H1 (cell line): ENCODE measurements around the gene DYNC1I1. TPM values are rescaled to one million over a fixed set of nuclear protein-coding genes. Genes with fewer than 3 reads are reported as not detected.

Experiments
- CTCF ChIA-PET: fragments of 300-600 bp; sonication (Branson Sonifier 250); formaldehyde crosslinking; loops from one replicate; lab custom pipeline; 2021; ENCODE audit not compliant: partially characterized antibody; lab: Charles Lee
- POLR2A ChIA-PET: fragments of 300-600 bp; sonication (Branson Sonifier 250); formaldehyde crosslinking; loops from one replicate; lab custom pipeline; 2021; ENCODE audit warnings: inconsistent platforms; ENCODE audit not compliant: partially characterized antibody; lab: Charles Lee
- DNase-seq, 2 experiments: peaks; one replicate each; pipeline versions ENCODE4 v3.0.0 to v3.0.0-alpha.2; 2010 to 2022; ENCODE audit warnings: low spot score in 2 of 2, low read depth in 1 of 2, mixed read lengths in 1 of 2
- FAIRE-seq: peaks from 2 replicates; lab custom pipeline; 2011; peaks lifted over from hg19 to GRCh38; lab: Jason Lieb, UNC
- H2AFZ ChIP-seq: 2 replicates; pipeline ENCODE4 v1.8.1; 2012; ENCODE audit warnings: low read length, inconsistent platforms
- H2AK5ac ChIP-seq: 2 replicates; pipeline ENCODE4 v1.6.1; 2013; ENCODE audit warnings: low read depth, low read length
- H2BK120ac ChIP-seq: replicated peaks from 2 replicates; pipeline ENCODE3; 2013; ENCODE audit warnings: low read depth, low read length, inconsistent platforms
- H2BK12ac ChIP-seq: 2 replicates; pipeline ENCODE4 v1.6.1; 2013; ENCODE audit warnings: low read depth, low read length
- H2BK15ac ChIP-seq: 2 replicates; pipeline ENCODE4 v1.6.1; 2013; ENCODE audit warnings: low read length
- H2BK20ac ChIP-seq: 2 replicates; pipeline ENCODE4 v1.6.1; 2013; ENCODE audit warnings: low read length
- H2BK5ac ChIP-seq: 2 replicates; pipeline ENCODE4 v1.6.1; 2013; ENCODE audit warnings: low read depth, low read length
- H3K14ac ChIP-seq: 2 replicates; pipeline ENCODE4 v1.6.1; 2013; ENCODE audit warnings: inconsistent platforms; ENCODE audit not compliant: insufficient read length
- H3K18ac ChIP-seq: 2 replicates; pipeline ENCODE4 v1.6.1; 2013; ENCODE audit warnings: low read length; ENCODE audit errors: extremely low read depth
- H3K23ac ChIP-seq: 2 replicates; pipeline ENCODE4 v1.6.1; 2013; ENCODE audit warnings: inconsistent platforms; ENCODE audit not compliant: insufficient read length
- H3K23me2 ChIP-seq: 2 replicates; pipeline ENCODE4 v1.6.1; 2013; ENCODE audit warnings: low read depth, low read length
- H3K27ac ChIP-seq: 2 replicates; pipeline ENCODE4 v1.6.1; 2011; ENCODE audit warnings: low read depth, low read length, inconsistent platforms
- H3K27me3 ChIP-seq, 4 experiments: replicated peaks in 1 of 4; 1 replicate in 1 of 4; 2 replicates in 3 of 4; pipeline versions ENCODE4 v1.6.1 to v1.8.1; 2011 to 2013; ENCODE audit warnings: low read length in 3 of 4, mild to moderate bottlenecking in 3 of 4, inconsistent platforms in 2 of 4, mixed read lengths in 2 of 4, moderate library complexity in 1 of 4; ENCODE audit not compliant: control insufficient read depth in 3 of 4, insufficient read depth in 3 of 4; ENCODE audit errors: extremely low read depth in 1 of 4
- H3K36me3 ChIP-seq, 4 experiments: 2 replicates each; pipeline versions ENCODE4 v1.6.1 to v1.8.1; 2011 to 2013; ENCODE audit warnings: mild to moderate bottlenecking in 4 of 4, low read length in 3 of 4, moderate library complexity in 2 of 4, control low read depth in 1 of 4, inconsistent platforms in 1 of 4; ENCODE audit not compliant: insufficient read depth in 4 of 4, control insufficient read depth in 2 of 4
- H3K4ac ChIP-seq: replicated peaks from 2 replicates; pipeline ENCODE3; 2013; ENCODE audit warnings: low read length, low read depth, mixed read lengths, inconsistent platforms; ENCODE audit not compliant: insufficient read length
- H3K4me1 ChIP-seq, 4 experiments: replicated peaks in 1 of 4; 1 replicate in 1 of 4; 2 replicates in 3 of 4; pipeline versions ENCODE4 v1.6.1 to v1.8.1; 2011 to 2013; ENCODE audit warnings: low read length in 3 of 4, inconsistent platforms in 2 of 4, mixed read lengths in 1 of 4; ENCODE audit not compliant: insufficient read depth in 4 of 4, control insufficient read depth in 3 of 4
- H3K4me2 ChIP-seq, 2 experiments: 2 replicates each; pipeline versions ENCODE4 v1.6.1 to v1.8.1; 2011 to 2013; ENCODE audit warnings: low read depth in 2 of 2, low read length in 2 of 2, control low read depth in 1 of 2, inconsistent platforms in 1 of 2, mild to moderate bottlenecking in 1 of 2; ENCODE audit not compliant: insufficient read depth in 1 of 2
- H3K4me3 ChIP-seq, 4 experiments: fragments of 200-600, 300-600 bp in 1 of 4; sonication (generic), shearing (Covaris generic), sonication (Bioruptor Twin) in 1 of 4; 2 replicates each; pipeline versions ENCODE4 v1.5.1 to v1.8.1; 2011 to 2016; ENCODE audit warnings: low read length in 4 of 4, low read depth in 3 of 4, control low read depth in 2 of 4, inconsistent platforms in 2 of 4, mild to moderate bottlenecking in 2 of 4, mixed read lengths in 1 of 4, moderate library complexity in 1 of 4; ENCODE audit not compliant: insufficient read depth in 2 of 4; ENCODE audit errors: extremely low read depth in 1 of 4
- H3K56ac ChIP-seq: replicated peaks from 2 replicates; pipeline ENCODE3; 2013; ENCODE audit warnings: low read depth, mild to moderate bottlenecking, mixed read lengths, low read length, inconsistent platforms; ENCODE audit not compliant: insufficient read length
- H3K79me1 ChIP-seq: 2 replicates; pipeline ENCODE4 v1.6.1; 2013; ENCODE audit warnings: low read depth, low read length, control low read depth
- H3K79me2 ChIP-seq, 2 experiments: 2 replicates each; pipeline versions ENCODE4 v1.6.1 to v1.8.1; 2012 to 2013; ENCODE audit warnings: low read length in 2 of 2, mild to moderate bottlenecking in 2 of 2, inconsistent platforms in 1 of 2; ENCODE audit not compliant: insufficient read depth in 2 of 2, control insufficient read depth in 1 of 2
- H3K9ac ChIP-seq, 4 experiments: replicated peaks in 1 of 4; 1 replicate in 1 of 4; 2 replicates in 3 of 4; pipeline versions ENCODE4 v1.6.1 to v1.8.1; 2011 to 2013; ENCODE audit warnings: low read depth in 3 of 4, low read length in 3 of 4, control low read depth in 2 of 4, mild to moderate bottlenecking in 2 of 4, moderate library complexity in 2 of 4, inconsistent platforms in 1 of 4; ENCODE audit errors: extremely low read depth in 1 of 4
- H3K9me3 ChIP-seq, 2 experiments: 2 replicates each; pipeline versions ENCODE4 v1.6.1 to v1.8.1; 2012 to 2013; ENCODE audit warnings: mild to moderate bottlenecking in 2 of 2, moderate library complexity in 2 of 2, control low read depth in 1 of 2, inconsistent platforms in 1 of 2, low read depth in 1 of 2, low read length in 1 of 2, mixed read lengths in 1 of 2; ENCODE audit not compliant: insufficient read depth in 2 of 2
- H4K20me1 ChIP-seq, 2 experiments: replicated peaks in 1 of 2; 2 replicates each; pipeline versions ENCODE3 to v1.8.1; 2011 to 2013; ENCODE audit warnings: inconsistent platforms in 2 of 2, low read length in 2 of 2, mild to moderate bottlenecking in 1 of 2; ENCODE audit not compliant: insufficient read depth in 2 of 2, control insufficient read depth in 1 of 2
- H4K5ac ChIP-seq: 2 replicates; pipeline ENCODE4 v1.6.1; 2013; ENCODE audit warnings: low read length, low read depth, mixed read lengths, inconsistent platforms; ENCODE audit not compliant: insufficient read length
- H4K8ac ChIP-seq: 2 replicates; pipeline ENCODE4 v1.8.0; 2013; ENCODE audit warnings: mild to moderate bottlenecking, moderate library complexity, low read length, inconsistent platforms; ENCODE audit not compliant: insufficient read depth; ENCODE audit errors: extremely low read depth
- H4K91ac ChIP-seq: replicated peaks from 2 replicates; pipeline ENCODE3; 2013; ENCODE audit warnings: low read length, mixed read lengths, inconsistent platforms; ENCODE audit not compliant: insufficient read length
- FOSL1 ChIP-seq: IDR thresholded peaks from 2 replicates; pipeline ENCODE4 v1.6.1; 2011; ENCODE audit warnings: mild to moderate bottlenecking, low read depth, low read length, moderate library complexity; ENCODE audit not compliant: insufficient read depth
- GABPA ChIP-seq: IDR thresholded peaks from 2 replicates; pipeline ENCODE4 v1.6.1; 2011; ENCODE audit warnings: mild to moderate bottlenecking, low read length, moderate library complexity, borderline replicate concordance; ENCODE audit not compliant: insufficient read depth
- HDAC2 ChIP-seq, 2 experiments: fragments of 300-600 bp in 1 of 2; sonication (generic) in 1 of 2; IDR thresholded peaks; 2 replicates each; pipeline ENCODE4 v1.6.1; 2011 to 2012; ENCODE audit warnings: low read depth in 2 of 2, low read length in 2 of 2, mild to moderate bottlenecking in 2 of 2, moderate library complexity in 2 of 2, borderline replicate concordance in 1 of 2, inconsistent platforms in 1 of 2
- HDAC6 ChIP-seq: IDR thresholded peaks from one replicate; pipeline ENCODE4 v1.7.1; 2012; ENCODE audit warnings: low read depth, mild to moderate bottlenecking, inconsistent platforms, low read length, moderate library complexity
- KDM1A ChIP-seq: fragments of 200-600, 300-600 bp; sonication (generic); IDR thresholded peaks from 2 replicates; pipeline ENCODE4 v1.7.1; 2016; ENCODE audit warnings: mild to moderate bottlenecking, low read length, borderline replicate concordance
- MAFK ChIP-seq: IDR thresholded peaks from 2 replicates; pipeline ENCODE4 v1.6.1; 2012; ENCODE audit warnings: low read depth, mild to moderate bottlenecking, improper control_type of control experiment, low read length
- POLR2A ChIP-seq, 2 experiments: IDR thresholded peaks; 1 replicate in 1 of 2; 2 replicates in 1 of 2; pipeline ENCODE4 v1.6.1; 2011; ENCODE audit warnings: low read depth in 2 of 2, low read length in 2 of 2, mild to moderate bottlenecking in 2 of 2; ENCODE audit errors: control extremely low read depth in 1 of 2
- SP4 ChIP-seq: IDR thresholded peaks from 2 replicates; pipeline ENCODE4 v1.6.1; 2012; ENCODE audit warnings: low read length, inconsistent platforms
- SRF ChIP-seq: IDR thresholded peaks from 2 replicates; pipeline ENCODE4 v1.6.1; 2011; ENCODE audit warnings: mild to moderate bottlenecking, low read depth, low read length, moderate library complexity
- WGBS, 2 experiments: shearing (Covaris generic) in 1 of 2; methylation state at CpG; one replicate each; pipeline versions ENCODE4 v1.1.6 to v1.1.7; 2013 to 2015; ENCODE audit warnings: low lambda C conversion rate in 2 of 2, mixed read lengths in 2 of 2, inconsistent platforms in 1 of 2, low coverage in 1 of 2, missing lambda C conversion rate in 1 of 2; ENCODE audit not compliant: insufficient replicate concordance in 2 of 2, insufficient coverage in 1 of 2, insufficient read length in 1 of 2; ENCODE audit errors: extremely low coverage in 1 of 2, missing lambda C conversion rate in 1 of 2; 5-methylcytosine and 5-hydroxymethylcytosine counted together
- polyA plus RNA-seq, 7 experiments: library from polyadenylated mRNA; depleted of rRNA in 3 of 7; stranded (reverse) in 5 of 7; unstranded in 2 of 7; fragments of >200 nt in 5 of 7; fragments of 200-250 nt in 2 of 7; gene quantifications; 1 replicate in 5 of 7; 2 replicates in 1 of 7; 4 replicates in 1 of 7; pipeline versions ENCODE4 v1.2.1 to v1.2.3, GENCODE V29; 2011 to 2013; ENCODE audit warnings: missing spikeins in 2 of 7, mixed read lengths in 2 of 7
- total RNA-seq: library from RNA; stranded (reverse); fragmentation: NEBNext Ultra II Directional; extraction: Animal tissue kit (Norgen Biotek cat#: 25700); gene quantifications from 2 replicates; pipeline ENCODE4 v1.2.1, GENCODE V29; 2021
- TF ChIP-seq, protein P1 (sequence below): IDR thresholded peaks from 2 replicates; pipeline ENCODE4 v1.6.1; 2012; ENCODE audit warnings: inconsistent platforms

DYNC1I1 gene
- total and polyA plus RNA-seq, 2 of the 8 experiments (the other 6 are each of a cell fraction or from before 2014, with no cell fraction given), result 0.45 to 0.58 TPM

DNA sequence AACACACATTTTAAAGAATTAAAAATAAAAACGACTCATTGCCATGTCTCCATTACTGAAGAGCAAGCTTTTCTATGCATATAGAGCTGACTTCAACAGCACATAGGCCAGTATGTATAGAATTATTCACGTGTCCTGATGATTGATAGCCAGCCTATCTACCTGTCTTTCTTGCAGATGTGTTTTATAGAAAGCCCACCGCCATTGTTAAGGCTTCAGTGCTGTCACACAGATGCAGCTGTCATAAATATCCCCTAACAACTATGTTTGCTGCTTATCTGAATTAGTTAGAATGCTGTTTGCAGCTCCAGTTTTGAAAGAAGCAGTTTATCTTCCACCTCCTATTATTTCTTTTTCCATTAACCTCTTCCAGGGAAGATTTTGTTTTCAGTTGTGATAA, 313.6 kb downstream of the DYNC1I1 start:
- no peak overlapping the region for H3K4me3 ChIP-seq
- no peak overlapping the region for H2BK20ac ChIP-seq
- TF ChIP-seq SRF (no peak), MAFK (no peak), HDAC2 (IDR thresholded peaks at IDR 0.05; ENCODE audit: borderline replicate concordance in 1 of 2, low read depth in 2 of 2, low read length in 2 of 2) (no peak), POLR2A (IDR thresholded peaks at IDR 0.05; ENCODE audit: control extremely low read depth in 1 of 2, low read depth in 2 of 2, low read length in 2 of 2) (no peak), FOSL1 (no peak), SP4 (no peak), KDM1A (no peak), HDAC6 (no peak), GABPA (no peak)
- TF ChIP-seq, protein P1, sequence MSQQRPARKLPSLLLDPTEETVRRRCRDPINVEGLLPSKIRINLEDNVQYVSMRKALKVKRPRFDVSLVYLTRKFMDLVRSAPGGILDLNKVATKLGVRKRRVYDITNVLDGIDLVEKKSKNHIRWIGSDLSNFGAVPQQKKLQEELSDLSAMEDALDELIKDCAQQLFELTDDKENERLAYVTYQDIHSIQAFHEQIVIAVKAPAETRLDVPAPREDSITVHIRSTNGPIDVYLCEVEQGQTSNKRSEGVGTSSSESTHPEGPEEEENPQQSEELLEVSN, result no peak
- H2BK120ac ChIP-seq, result no peak overlapping the region
- no peak overlapping the region for H3K18ac ChIP-seq
- no peak overlapping the region for H3K27ac ChIP-seq
- no peaks in the 10 kb centered on the region for H3K23me2 ChIP-seq
- H4K5ac ChIP-seq, result no peak overlapping the region
- no peak overlapping the region for H3K23ac ChIP-seq
- no peak overlapping the region for H3K4me2 ChIP-seq
- no peaks in the 10 kb centered on the region for H3K79me2 ChIP-seq
- H3K14ac ChIP-seq, result no peak overlapping the region
- no peaks in the 10 kb centered on the region for H4K20me1 ChIP-seq
- no peak overlapping the region for H2AFZ ChIP-seq
- H3K36me3 ChIP-seq, result no peaks in the 10 kb centered on the region
- no peak overlapping the region for H2BK5ac ChIP-seq
- no peak overlapping the region for H4K8ac ChIP-seq
- no peak for FAIRE-seq
- H2BK15ac ChIP-seq, result no peak overlapping the region
- POLR2A ChIA-PET, result interaction anchor here (1.2 kb wide), 1 partner anchor 229 kb away, joined by 3 read pairs; no protein-coding TSS in a partner anchor
- no peak overlapping the region for H2BK12ac ChIP-seq
- no peaks in the 10 kb centered on the region for H3K79me1 ChIP-seq
- H3K4me1 ChIP-seq, result no peaks in the 10 kb centered on the region
- H3K56ac ChIP-seq, result no peak overlapping the region
- H3K27me3 ChIP-seq, result no peaks in the 10 kb centered on the region
- H3K9me3 ChIP-seq, result no peaks in the 10 kb centered on the region
- CTCF ChIA-PET, result interaction anchor here (1.2 to 1.4 kb wide), 2 partner anchors 9 to 940 kb away, joined by 3 read pairs; no protein-coding TSS in a partner anchor
- H4K91ac ChIP-seq, result no peak overlapping the region
- whole genome bisulfite sequencing, 2 experiments, result 90% methylated on average over 3 of the region's 3 CpGs; no CpG with 5 or more reads in 1 of the 2 experiments
- H3K4ac ChIP-seq, result no peak overlapping the region
- H3K9ac ChIP-seq, result no peak overlapping the region
- no peak overlapping the region for H2AK5ac ChIP-seq
- DNase-seq, result no peak
